ENCODE data around the gene OR6B1.
"Not testable (repeated sequence)": the region's sequence is repeated elsewhere in the genome, so short reads cannot be mapped to it uniquely, and the experiment has no call there.

Gene OR6B1

GRCh38 chr7:144006692-144007042, 6.5 kb downstream of the OR6B1 start:
- no peak for DNase-seq

GRCh38 chr7:144009361-144009760, 9.2 kb downstream of the OR6B1 start:
- no peak for DNase-seq

GRCh38 chr7:144010061-144010460, 9.9 kb downstream of the OR6B1 start:
- DNase-seq, result not testable (repeated sequence)

GRCh38 chr7:144010821-144011220, 10.7 kb downstream of the OR6B1 start:
- not testable (repeated sequence) for DNase-seq

GRCh38 chr7:144011458-144012230, 11.5 kb downstream of the OR6B1 start:
- DNase-seq, result no peak

- no peak for DNase-seq
Measured at GRCh38 chr7:144018065-144018464, 17.9 kb downstream of the OR6B1 start.

GRCh38 chr7:144019457-144019856, 19.3 kb downstream of the OR6B1 start:
- DNase-seq, result no peak

GRCh38 chr7:144020340-144020739, 20.2 kb downstream of the OR6B1 start:
- no peak for DNase-seq

GRCh38 chr7:144022169-144022568, 22.0 kb downstream of the OR6B1 start:
- no peak for DNase-seq

- DNase-seq, result no peak
Measured at GRCh38 chr7:144023171-144023827, 23.2 kb downstream of the OR6B1 start.

GRCh38 chr7:144024213-144024612, 24.1 kb downstream of the OR6B1 start:
- no peak for DNase-seq

GRCh38 chr7:144026203-144026883, 26.2 kb downstream of the OR6B1 start:
- DNase-seq, result no peak

- DNase-seq, result no peak
Measured at GRCh38 chr7:144027070-144027469, 26.9 kb downstream of the OR6B1 start.

- no peak for DNase-seq
Measured at GRCh38 chr7:144027974-144028373, 27.9 kb downstream of the OR6B1 start.

- no peak for DNase-seq
Measured at GRCh38 chr7:144028547-144028946, 28.4 kb downstream of the OR6B1 start.

- no peak for DNase-seq
Measured at GRCh38 chr7:144032516-144032915, 32.4 kb downstream of the OR6B1 start.

GRCh38 chr7:144032985-144033709, 33.0 kb downstream of the OR6B1 start:
- DNase-seq, result no peak

- no peak for DNase-seq
Measured at GRCh38 chr7:144035385-144035784, 35.3 kb downstream of the OR6B1 start.

- DNase-seq, result no peak
Measured at GRCh38 chr7:144036302-144036885, 36.3 kb downstream of the OR6B1 start.

- no peak for DNase-seq
Measured at GRCh38 chr7:144037414-144038035, 37.4 kb downstream of the OR6B1 start.

GRCh38 chr7:144038887-144039286, 38.8 kb downstream of the OR6B1 start:
- DNase-seq, result no peak

- no peak for DNase-seq
Measured at GRCh38 chr7:144048648-144049047, 48.5 kb downstream of the OR6B1 start, which contains the start of gene OR2A5. Gene OR2A5, plus strand, starts transcription at chr7:144048948. Its CDS starts 1,454 bp downstream, at chr7:144050402.
